BLaER1 treated with 17β-estradiol and CSF1 and Interleukin-3, amounts not matched to agents 10 nM and 100 nM (cell line): Measurements from ENCODE around the gene ANKMY1.

Experiments
- H3K27ac ChIP-seq, 11 experiments: shearing (Covaris generic); formaldehyde crosslinking; 2 replicates each; pipeline ENCODE4 v1.8.1; 2022
- H3K27me3 ChIP-seq, 11 experiments: shearing (Covaris generic); formaldehyde crosslinking; 2 replicates each; pipeline ENCODE4 v1.8.1; 2022
- H3K36me3 ChIP-seq, 11 experiments: shearing (Covaris generic); formaldehyde crosslinking; 2 replicates each; pipeline ENCODE4 v1.8.1; 2022
- H3K4me1 ChIP-seq, 10 experiments: shearing (Covaris generic); formaldehyde crosslinking; 2 replicates each; pipeline ENCODE4 v1.8.1; 2022
- H3K4me2 ChIP-seq, 11 experiments: shearing (Covaris generic); formaldehyde crosslinking; 2 replicates each; pipeline ENCODE4 v1.8.1; 2022
- H3K4me3 ChIP-seq, 10 experiments: shearing (Covaris generic); formaldehyde crosslinking; 2 replicates each; pipeline ENCODE4 v1.8.1; 2022
- H3K9ac ChIP-seq, 11 experiments: shearing (Covaris generic); formaldehyde crosslinking; 2 replicates each; pipeline ENCODE4 v1.8.1; 2022
- H3K9me3 ChIP-seq, 11 experiments: shearing (Covaris generic); formaldehyde crosslinking; replicated peaks in 1 of 11; 2 replicates each; pipeline ENCODE4 v1.8.1; 2022
- H4K20me1 ChIP-seq, 11 experiments: shearing (Covaris generic); formaldehyde crosslinking; 2 replicates each; pipeline ENCODE4 v1.8.1; 2022
- Cebpa-rat ChIP-seq, 11 experiments: shearing (Covaris generic); IDR thresholded peaks; 2 replicates each; pipeline ENCODE4 v1.8.1; 2022

The ANKMY1 gene

DNA sequence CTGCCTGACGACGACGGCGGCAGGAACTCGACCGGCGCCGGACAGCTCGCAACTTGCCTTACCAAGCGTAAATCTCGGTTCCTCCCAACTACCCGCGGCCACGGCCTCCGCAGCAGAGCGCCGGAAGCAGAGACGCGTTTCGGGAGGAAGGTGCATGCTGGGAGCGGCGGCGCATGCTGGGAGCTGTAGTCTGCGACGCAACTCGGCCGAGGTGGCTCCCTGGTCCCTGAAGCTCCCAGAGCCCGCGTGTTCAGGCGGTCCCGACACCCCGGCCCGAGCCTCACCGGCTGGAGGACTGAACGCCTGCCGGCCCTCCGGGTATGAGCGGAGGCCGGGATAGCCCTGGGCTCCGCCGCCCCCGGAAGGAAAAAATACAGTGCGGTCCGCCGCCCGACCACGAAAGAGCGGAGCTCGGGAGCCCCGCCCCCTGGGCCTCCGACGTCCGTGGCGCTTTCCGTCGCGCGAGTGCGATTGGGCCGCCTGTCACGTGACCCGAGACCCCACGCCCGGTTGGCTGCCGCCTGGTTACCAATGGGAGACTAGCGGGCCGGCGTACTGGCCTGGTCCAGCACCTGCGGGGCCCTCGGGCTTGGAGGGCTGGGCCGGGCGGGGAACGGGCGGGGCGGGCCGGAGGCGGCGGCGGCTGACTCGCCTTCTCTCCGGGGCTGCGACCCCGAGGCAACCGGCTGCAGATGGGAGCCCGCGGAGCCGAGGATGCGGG lies 28.6 kb upstream of the ANKMY1 start, which contains the start of gene CAPN10:
TSS of gene CAPN10 (plus strand) at position 537 of the 721 bp plus-strand sequence. CDS start at position 715, 178 bp downstream.
- Histone ChIP-seq H3K27ac (peak within 1 kb of the TSS; percentile 88 to 100 (median 96)), H3K9ac (peak within 1 kb of the TSS; percentile 91 to 99 (median 96)), H4K20me1 (peaks cover 41 to 56% (median 44%) of the 10 kb centered on the region in 11 experiments; a peak in 21 of 22 replicates)

DNA sequence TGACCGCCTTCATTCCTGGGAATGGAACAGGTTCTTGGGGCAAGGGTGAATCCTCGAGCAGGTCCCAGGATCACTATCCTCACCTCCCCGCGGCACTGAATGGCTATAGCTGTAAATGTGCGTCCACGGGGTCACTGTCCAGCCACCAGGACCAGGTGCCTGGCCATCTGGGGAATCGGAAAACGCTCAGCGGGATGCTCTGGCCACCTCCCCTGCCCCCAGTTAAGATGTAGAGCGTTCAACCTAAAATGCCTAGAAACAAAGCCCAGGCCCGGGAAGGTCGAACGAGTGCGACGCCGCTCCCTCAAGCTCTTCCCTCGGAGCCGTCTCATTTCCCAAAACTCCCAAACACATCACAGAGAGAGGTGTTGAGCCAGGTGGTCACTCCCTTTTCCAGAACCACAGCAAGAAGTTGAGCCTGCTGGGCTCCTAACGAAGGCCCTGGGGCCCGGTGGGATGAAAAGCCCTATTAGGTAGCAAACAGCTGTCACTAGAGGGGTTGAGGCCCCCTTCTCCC lies 28.0 kb upstream of the ANKMY1 start:
- Histone ChIP-seq H3K4me3 (peak overlapping the region; percentile 76 to 95 (median 88)), H4K20me1 (peaks cover 35 to 50% (median 38%) of the 10 kb centered on the region in 11 experiments; a peak in 21 of 22 replicates), H3K27ac (peak overlapping the region; percentile 88 to 100 (median 96)), H3K4me2 (peak overlapping the region; percentile 95 to 100 (median 99)), H3K9me3 (peaks cover 0 to 15% (median 10%) of the 10 kb centered on the region in 11 experiments; a peak in 15 of 22 replicates), H3K9ac (peak overlapping the region; percentile 91 to 99 (median 96)), H3K27me3 (no peaks in the 10 kb centered on the region), H3K36me3 (peaks cover 17 to 50% (median 40%) of the 10 kb centered on the region in 11 experiments), H3K4me1 (peaks cover 56 to 72% (median 61%) of the 10 kb centered on the region in 10 experiments)
- TF ChIP-seq Cebpa-rat (IDR thresholded peaks at IDR 0.05): no peak

More for the DNA sequence above, 28.6 kb upstream of the ANKMY1 start, which contains the start of gene CAPN10:
- Histone ChIP-seq H3K4me3 (peak within 1 kb of the TSS; percentile 76 to 95 (median 88)), H3K36me3 (peaks cover 23 to 50% (median 40%) of the 10 kb centered on the region in 11 experiments), H3K9me3 (peaks cover 0 to 10% (median 4%) of the 10 kb centered on the region in 11 experiments; a peak in 13 of 22 replicates), H3K4me1 (peaks cover 55 to 66% (median 60%) of the 10 kb centered on the region in 10 experiments), H3K4me2 (peak within 1 kb of the TSS; percentile 95 to 100 (median 99)), H3K27me3 (no peaks in the 10 kb centered on the region)
- TF ChIP-seq Cebpa-rat (IDR thresholded peaks at IDR 0.05): no peak

DNA sequence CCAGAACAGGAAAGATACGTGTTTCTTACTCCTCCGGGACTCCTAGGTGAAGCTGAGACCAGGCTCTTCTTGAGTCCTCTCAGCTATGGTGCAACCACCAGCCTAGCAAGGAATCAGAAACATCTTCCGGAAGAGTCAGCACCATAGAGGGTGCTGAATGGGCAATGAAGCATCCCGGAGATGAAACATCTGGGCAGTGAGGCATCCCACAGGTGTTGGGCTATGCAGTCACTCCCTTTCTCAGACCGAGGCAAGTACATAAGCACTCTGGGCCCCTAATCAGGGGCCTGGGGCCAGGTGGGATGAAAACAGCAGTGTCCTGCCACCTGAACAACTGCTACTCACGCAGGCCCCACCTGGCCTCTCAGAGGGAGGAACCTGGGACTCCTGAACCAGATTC lies 27.3 kb upstream of the ANKMY1 start:
- Histone ChIP-seq H3K27ac (peak overlapping the region; percentile 88 to 100 (median 96)), H3K36me3 (peaks cover 10 to 50% (median 39%) of the 10 kb centered on the region in 11 experiments), H3K9me3 (peaks cover 0 to 15% (median 10%) of the 10 kb centered on the region in 11 experiments; a peak in 15 of 22 replicates), H3K9ac (peak overlapping the region; percentile 91 to 99 (median 96)), H3K4me1 (peaks cover 63 to 79% (median 67%) of the 10 kb centered on the region in 10 experiments), H4K20me1 (peaks cover 32 to 49% (median 36%) of the 10 kb centered on the region in 11 experiments; a peak in 21 of 22 replicates), H3K27me3 (no peaks in the 10 kb centered on the region), H3K4me2 (peak overlapping the region; percentile 95 to 100 (median 99)), H3K4me3 (peak overlapping the region; percentile 76 to 95 (median 88))
- peak in 2 of 11 experiments; percentile 34 to 78; a peak in 3 of 22 replicates for TF ChIP-seq Cebpa-rat (IDR thresholded peaks at IDR 0.05)

DNA sequence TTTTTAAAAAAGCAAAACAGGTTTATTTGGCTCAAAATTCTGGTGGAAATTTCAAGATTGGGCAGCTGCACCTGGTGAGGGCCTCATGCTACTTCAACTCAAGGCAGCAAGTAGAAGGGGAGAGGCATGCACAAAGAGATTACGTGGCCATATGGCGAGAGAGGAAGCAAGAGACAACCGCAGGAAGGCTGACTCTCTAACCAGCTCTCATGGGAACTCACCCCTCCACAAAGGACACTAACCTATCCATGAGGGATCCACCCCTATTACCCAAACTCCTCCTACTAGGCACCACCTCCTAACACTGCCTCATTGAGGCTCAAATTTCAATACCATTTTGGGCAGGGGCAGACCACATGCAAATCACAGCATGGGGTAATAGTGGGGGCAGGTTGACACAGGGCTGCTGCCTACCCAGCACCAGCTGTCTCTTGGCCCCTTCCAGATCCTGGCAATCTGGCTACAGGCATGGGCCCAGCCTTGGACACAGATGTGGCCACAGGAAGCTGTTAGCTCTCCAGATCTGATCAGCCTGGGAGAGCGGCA lies 26.8 kb upstream of the ANKMY1 start:
- Histone ChIP-seq H4K20me1 (peaks cover 26 to 49% (median 36%) of the 10 kb centered on the region in 11 experiments; a peak in 20 of 22 replicates), H3K4me1 (peaks cover 68 to 84% (median 72%) of the 10 kb centered on the region in 10 experiments)

DNA sequence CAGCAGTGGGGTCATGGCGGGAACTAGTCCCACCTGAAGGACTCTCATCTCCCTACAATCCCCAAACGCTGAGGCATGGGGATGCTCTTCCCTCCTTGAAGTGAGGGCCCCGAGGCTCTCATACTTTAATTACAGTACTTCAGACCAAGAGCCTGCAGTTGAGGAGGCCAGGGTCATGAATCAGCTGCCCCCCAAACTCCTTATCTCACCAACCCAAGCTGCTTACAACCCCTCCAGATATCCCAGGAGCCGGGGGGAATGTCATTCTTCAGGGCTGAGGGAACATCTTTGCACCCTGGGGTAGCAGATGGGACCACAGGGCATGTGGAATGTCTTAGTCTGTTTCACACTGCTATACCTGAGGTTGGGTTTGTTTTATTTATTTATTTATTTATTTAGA lies 26.0 kb upstream of the ANKMY1 start:
- Histone ChIP-seq H3K36me3 (peaks cover 3 to 50% (median 41%) of the 10 kb centered on the region in 11 experiments; a peak in 21 of 22 replicates), H3K4me3 (peak overlapping the region in 5 of 10 experiments; percentile 10 to 30 (median 25); a peak in 6 of 20 replicates), H4K20me1 (peaks cover 22 to 49% (median 36%) of the 10 kb centered on the region in 11 experiments; a peak in 21 of 22 replicates), H3K4me2 (peak overlapping the region; percentile 95 to 100 (median 99)), H3K27me3 (no peaks in the 10 kb centered on the region), H3K27ac (peak overlapping the region; percentile 47 to 100 (median 96); a peak in 21 of 22 replicates), H3K4me1 (peaks cover 70 to 84% (median 75%) of the 10 kb centered on the region in 10 experiments), H3K9me3 (peaks cover 0 to 15% (median 10%) of the 10 kb centered on the region in 11 experiments; a peak in 15 of 22 replicates), H3K9ac (peak overlapping the region in 9 of 11 experiments; percentile 10 to 99 (median 91); a peak in 16 of 22 replicates)
- no peak for TF ChIP-seq Cebpa-rat (IDR thresholded peaks at IDR 0.05)

More for the DNA sequence above, 26.8 kb upstream of the ANKMY1 start:
- peak overlapping the region; percentile 76 to 95 (median 88) for H3K4me3 ChIP-seq
- peaks cover 5 to 50% (median 39%) of the 10 kb centered on the region in 11 experiments for H3K36me3 ChIP-seq
- TF ChIP-seq Cebpa-rat (IDR thresholded peaks at IDR 0.05): peak in 7 of 11 experiments; percentile 19 to 90 (median 82); a peak in 9 of 22 replicates
- peaks cover 0 to 15% (median 10%) of the 10 kb centered on the region in 11 experiments; a peak in 15 of 22 replicates for H3K9me3 ChIP-seq
- peak overlapping the region; percentile 95 to 100 (median 99) for H3K4me2 ChIP-seq
- H3K9ac ChIP-seq: peak overlapping the region; percentile 91 to 99 (median 96)
- H3K27me3 ChIP-seq: no peaks in the 10 kb centered on the region
- H3K27ac ChIP-seq: peak overlapping the region; percentile 88 to 100 (median 96)

DNA sequence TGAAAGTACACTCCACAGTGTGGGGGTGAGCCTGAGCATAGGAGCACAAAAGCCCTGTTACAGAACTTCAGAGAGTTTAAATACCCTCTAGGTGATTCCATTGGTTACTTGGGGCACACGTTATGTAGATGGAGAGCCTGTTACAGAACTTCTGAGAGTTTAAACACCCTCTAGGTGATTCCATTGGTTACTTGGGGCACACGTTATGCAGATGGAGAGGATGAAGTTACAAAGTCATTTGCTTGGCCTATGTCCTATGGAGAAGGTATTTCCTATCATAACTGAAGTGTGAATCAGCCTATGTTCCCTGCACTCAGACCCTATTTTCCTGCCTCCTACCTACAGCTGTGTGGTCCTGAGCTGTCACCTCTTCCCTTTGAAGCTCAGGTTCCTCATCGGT lies 25.0 kb upstream of the ANKMY1 start:
- Histone ChIP-seq H3K4me2 (peak overlapping the region; percentile 95 to 100 (median 99)), H3K27me3 (no peaks in the 10 kb centered on the region), H4K20me1 (peaks cover 17 to 49% (median 36%) of the 10 kb centered on the region in 11 experiments; a peak in 21 of 22 replicates), H3K27ac (peak overlapping the region in 10 of 11 experiments; percentile 91 to 100 (median 97); a peak in 16 of 22 replicates), H3K4me3 (no peak overlapping the region; a peak in 1 of 20 replicates), H3K9me3 (peaks cover 0 to 15% (median 10%) of the 10 kb centered on the region in 11 experiments; a peak in 15 of 22 replicates), H3K4me1 (peaks cover 60 to 80% (median 71%) of the 10 kb centered on the region in 10 experiments), H3K36me3 (peaks cover 13 to 60% (median 51%) of the 10 kb centered on the region in 11 experiments), H3K9ac (peak overlapping the region in 5 of 11 experiments; percentile 11 to 99 (median 78); a peak in 4 of 22 replicates)
- TF ChIP-seq Cebpa-rat (IDR thresholded peaks at IDR 0.05): no peak

DNA sequence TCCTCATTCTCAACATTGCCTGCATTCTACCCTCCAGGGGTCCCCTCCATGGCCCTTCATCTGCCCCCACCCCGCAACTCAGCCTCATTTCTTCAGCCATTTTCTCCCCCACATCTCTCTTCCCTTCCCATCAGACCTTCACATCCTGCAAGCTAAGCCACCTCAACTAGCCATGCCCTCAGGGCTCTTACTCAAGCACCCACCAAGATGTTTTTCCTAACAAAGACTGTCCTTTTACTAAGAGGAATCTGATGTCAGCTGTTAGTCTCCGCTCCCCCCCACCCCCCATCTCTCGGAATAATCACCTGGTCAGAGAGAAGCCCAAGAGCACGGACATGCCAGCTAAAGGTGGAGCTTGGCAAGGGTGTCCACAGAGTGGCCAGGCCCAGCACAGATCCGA lies 24.0 kb upstream of the ANKMY1 start:
- Histone ChIP-seq H4K20me1 (peaks cover 14 to 50% (median 38%) of the 10 kb centered on the region in 11 experiments; a peak in 20 of 22 replicates), H3K4me1 (peaks cover 54 to 75% (median 66%) of the 10 kb centered on the region in 10 experiments), H3K4me3 (no peak overlapping the region), H3K4me2 (peak overlapping the region in 8 of 11 experiments; percentile 23 to 100 (median 98); a peak in 8 of 22 replicates), H3K27me3 (no peaks in the 10 kb centered on the region), H3K9me3 (peaks cover 0 to 15% (median 10%) of the 10 kb centered on the region in 11 experiments; a peak in 15 of 22 replicates), H3K36me3 (peaks cover 22 to 69% (median 61%) of the 10 kb centered on the region in 11 experiments), H3K27ac (peak overlapping the region in 5 of 11 experiments; percentile 10 to 100 (median 94); a peak in 7 of 22 replicates), H3K9ac (no peak overlapping the region)
- TF ChIP-seq Cebpa-rat (IDR thresholded peaks at IDR 0.05): no peak
